ENCODE data around the gene PODXL2.

- TF ChIP-seq CTCF (IDR thresholded peaks at IDR 0.05; ENCODE audit: insufficient read depth, low read length) (no peak), POLR2AphosphoS5 (IDR thresholded peaks at IDR 0.05; ENCODE audit: low read depth) (no peak), REST (IDR thresholded peaks at IDR 0.05; ENCODE audit: insufficient replicate concordance, low read depth) (no peak), SPI1 (IDR thresholded peaks at IDR 0.05; ENCODE audit: borderline replicate concordance, low read depth) (no peak), GABPA (IDR thresholded peaks at IDR 0.05; ENCODE audit: low read depth) (no peak)
Observed at GRCh38 chr3:127684871-127685707, 56.1 kb downstream of the PODXL2 start.

All from HL-60 (cell line).